Spleen (tissue), 13 donors: ENCODE data around the gene ZEB1. TPM values are rescaled to one million over a fixed set of nuclear protein-coding genes. Genes with fewer than 3 reads are reported as not detected.
A peak's percentile ranks its signal among the peaks of the same experiment; 100 is the strongest.

Experiments
- DNase-seq: peaks from one replicate; pipeline ENCODE4 v3.0.0-alpha.2; 2020
- H3K27ac ChIP-seq, 8 donors: fragments of 200-600 bp; sonication (generic) in 7 of 8; 1 replicate in 4 of 8; 2 replicates in 4 of 8; pipeline versions ENCODE4 v1.5.0 to v1.8.0; 2016 to 2021; ENCODE audit warnings: inconsistent platforms in 4 of 8, mild to moderate bottlenecking in 4 of 8, moderate library complexity in 1 of 8
- H3K27me3 ChIP-seq, 7 donors: fragments of 200-600 bp; sonication (generic) in 6 of 7; replicated peaks in 1 of 7; 1 replicate in 4 of 7; 2 replicates in 3 of 7; pipeline versions ENCODE4 v1.5.0 to v1.8.0; 2016 to 2021; ENCODE audit warnings: inconsistent platforms in 3 of 7, mild to moderate bottlenecking in 1 of 7
- H3K36me3 ChIP-seq, 6 donors: fragments of 200-600 bp; sonication (generic) in 5 of 6; 1 replicate in 4 of 6; 2 replicates in 2 of 6; pipeline versions ENCODE4 v1.5.0 to v1.8.0; 2016 to 2021; ENCODE audit warnings: inconsistent platforms in 2 of 6
- H3K4me1 ChIP-seq, 6 donors: fragments of 200-600 bp; sonication (generic) in 5 of 6; 1 replicate in 3 of 6; 2 replicates in 3 of 6; pipeline versions ENCODE4 v1.5.0 to v1.8.0; 2016 to 2021; ENCODE audit warnings: inconsistent platforms in 3 of 6
- H3K4me3 ChIP-seq, 8 donors: fragments of 200-600 bp; sonication (generic) in 7 of 8; 1 replicate in 4 of 8; 2 replicates in 4 of 8; pipeline versions ENCODE4 v1.5.0 to v1.8.0; 2016 to 2021; ENCODE audit warnings: inconsistent platforms in 4 of 8, mild to moderate bottlenecking in 4 of 8, moderate library complexity in 2 of 8
- H3K9me3 ChIP-seq, 8 donors: fragments of 200-600 bp; sonication (generic) in 7 of 8; 1 replicate in 4 of 8; 2 replicates in 4 of 8; pipeline versions ENCODE4 v1.5.0 to v1.8.0; 2016 to 2021; ENCODE audit warnings: inconsistent platforms in 4 of 8
- POLR2A ChIP-seq, 3 donors: fragments of 450-650 bp; IDR thresholded peaks; one replicate each; pipeline ENCODE4 v1.5.1; 2017; ENCODE audit warnings: antibody characterized with exemption in 3 of 3, mild to moderate bottlenecking in 1 of 3
- POLR2AphosphoS5 ChIP-seq, 3 donors: sonication (generic); formaldehyde crosslinking; IDR thresholded peaks; one replicate each; pipeline ENCODE4 v1.5.1; 2017; ENCODE audit warnings: antibody characterized with exemption in 3 of 3
- WGBS, 5 donors: extraction: QIAGEN DNeasy Blood & Tissue Kit in 3 of 5; methylation state at CpG; one replicate each; pipeline versions ENCODE4 v1.1.5 to v1.1.7; 2013 to 2018; 5-methylcytosine and 5-hydroxymethylcytosine counted together
- intact Hi-C: fragments of 100-400 bp; cut with DNase I; formaldehyde crosslinking; loops from one replicate; pipeline ENCODE4 v1.15.0; 2023; ENCODE audit warnings: low total_unique reads
- long read RNA-seq, 2 donors: transcript quantifications; one replicate each; lab custom pipeline, GENCODE V29; 2026
- polyA plus RNA-seq, 3 donors: library from polyadenylated mRNA; stranded (reverse); fragments of 200-250 nt; gene quantifications; one replicate each; pipeline ENCODE4 v1.2.1, GENCODE V29; 2013
- total RNA-seq, 7 donors: library from RNA; depleted of rRNA in 3 of 7; stranded (reverse); fragments of >200 nt in 3 of 7; fragmentation: NEBNext Ultra II Directional in 4 of 7; extraction: Animal tissue kit (Norgen Biotek cat#: 25700) in 4 of 7; gene quantifications; one replicate each; pipeline versions ENCODE4 v1.1.0 to v1.2.1, GENCODE V29; 2016 to 2021
- TF ChIP-seq, protein P1 (sequence below), 11 experiments: fragments of 200-600 bp in 7 of 11; fragments of 450-650 bp in 4 of 11; sonication (generic) in 4 of 11; IDR thresholded peaks in 8 of 11; conservative IDR thresholded peaks in 3 of 11; 1 replicate in 7 of 11; 2 replicates in 4 of 11; pipeline versions ENCODE4 v1.4.0 to v1.8.0; 2016 to 2021; ENCODE audit warnings: antibody characterized with exemption in 11 of 11, inconsistent platforms in 4 of 11, mild to moderate bottlenecking in 1 of 11
- donor health status: healthy with polysubstance abuse.
- donor health status: DM: no; HTN: no; CAD: no; lungs with moderate emphysema.
- donor health status: DM: no; HTN: no; CAD: no.
- donor health status: Bipolar disorder and iron deficiency.
- donor health status: healthy.
- donor health status: DM: no; HTN: no; CAD: no.
- donor health status: DM: yes; HTN: yes; CAD: no.

Gene ZEB1
- total RNA-seq = 10 to 100 TPM; 41.6 to 51.8 (median 46.0) TPM
- polyA plus RNA-seq = 1 to 10 TPM; 6.6 to 8.3 (median 6.8) TPM
- long read RNA-seq, donor 1, full-length matches to known transcripts = 4 of 14 reads
- long read RNA-seq, donor 1, partial matches to known transcripts = 10 of 14 reads
- long read RNA-seq, donor 1, other reads (novel, unspliced or antisense) = 0 of 14 reads
- long read RNA-seq, donor 2, full-length matches to known transcripts = 5 of 21 reads
- long read RNA-seq, donor 2, partial matches to known transcripts = 16 of 21 reads
- long read RNA-seq, donor 2, other reads (novel, unspliced or antisense) = 0 of 21 reads

DNA sequence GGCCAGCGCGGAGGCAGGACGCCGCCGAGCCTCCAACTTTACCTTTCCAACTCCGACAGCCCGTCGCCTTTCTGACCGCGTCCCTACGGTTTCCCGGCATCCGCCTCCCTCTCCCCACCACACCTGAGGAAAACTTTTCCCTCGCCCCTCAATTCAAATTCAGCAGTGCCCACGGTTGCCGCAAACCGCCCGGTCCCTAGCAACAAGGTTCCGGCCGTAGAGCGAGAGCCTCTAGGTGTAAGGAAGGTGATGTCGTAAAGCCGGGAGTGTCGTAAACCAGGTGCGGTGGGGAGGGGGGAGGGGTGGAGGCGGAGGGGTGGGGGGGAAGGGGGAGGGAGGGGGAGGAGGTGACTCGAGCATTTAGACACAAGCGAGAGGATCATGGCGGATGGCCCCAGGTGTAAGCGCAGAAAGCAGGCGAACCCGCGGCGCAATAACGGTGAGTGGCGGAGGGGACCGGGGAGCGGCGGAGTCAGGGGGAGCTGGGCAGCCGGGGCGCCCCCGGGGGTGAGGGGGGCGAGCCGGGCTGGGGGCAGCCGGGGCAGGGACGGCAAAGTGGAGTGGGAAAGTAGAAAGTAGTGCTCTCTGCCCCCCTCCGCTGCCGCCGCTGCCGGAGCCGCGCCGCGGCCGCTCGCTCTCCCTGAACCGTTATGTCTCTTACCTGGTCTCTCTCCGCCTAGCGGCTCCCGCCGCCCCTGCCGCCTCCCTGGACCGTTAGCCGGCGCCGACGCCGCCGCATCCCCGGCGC, at the start of gene ZEB1:
Gene ZEB1 (plus strand): TSS at position 363 of the 748 bp plus-strand sequence. CDS start 19 bp downstream, at position 382.
- TF ChIP-seq POLR2A (IDR thresholded peaks at IDR 0.05) (no peak), POLR2AphosphoS5 (IDR thresholded peaks at IDR 0.05) (peak; percentile 65 to 85 (median 78))
- TF ChIP-seq, protein P1, sequence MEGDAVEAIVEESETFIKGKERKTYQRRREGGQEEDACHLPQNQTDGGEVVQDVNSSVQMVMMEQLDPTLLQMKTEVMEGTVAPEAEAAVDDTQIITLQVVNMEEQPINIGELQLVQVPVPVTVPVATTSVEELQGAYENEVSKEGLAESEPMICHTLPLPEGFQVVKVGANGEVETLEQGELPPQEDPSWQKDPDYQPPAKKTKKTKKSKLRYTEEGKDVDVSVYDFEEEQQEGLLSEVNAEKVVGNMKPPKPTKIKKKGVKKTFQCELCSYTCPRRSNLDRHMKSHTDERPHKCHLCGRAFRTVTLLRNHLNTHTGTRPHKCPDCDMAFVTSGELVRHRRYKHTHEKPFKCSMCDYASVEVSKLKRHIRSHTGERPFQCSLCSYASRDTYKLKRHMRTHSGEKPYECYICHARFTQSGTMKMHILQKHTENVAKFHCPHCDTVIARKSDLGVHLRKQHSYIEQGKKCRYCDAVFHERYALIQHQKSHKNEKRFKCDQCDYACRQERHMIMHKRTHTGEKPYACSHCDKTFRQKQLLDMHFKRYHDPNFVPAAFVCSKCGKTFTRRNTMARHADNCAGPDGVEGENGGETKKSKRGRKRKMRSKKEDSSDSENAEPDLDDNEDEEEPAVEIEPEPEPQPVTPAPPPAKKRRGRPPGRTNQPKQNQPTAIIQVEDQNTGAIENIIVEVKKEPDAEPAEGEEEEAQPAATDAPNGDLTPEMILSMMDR (IDR thresholded peaks at IDR 0.05 in 8 of 11, conservative IDR thresholded peaks at IDR 0.05 in 3 of 11) = peak in 9 of 11 experiments; percentile 38 to 74 (median 59)
- 0 to 1% (median 0%) methylated on average over 56 to 69 of the region's 71 CpGs for WGBS, 5 donors
- intact Hi-C loops = loop anchor here (10.0 kb wide), 2 partner anchors 446 to 534 kb away; no protein-coding TSS in a partner anchor

DNA sequence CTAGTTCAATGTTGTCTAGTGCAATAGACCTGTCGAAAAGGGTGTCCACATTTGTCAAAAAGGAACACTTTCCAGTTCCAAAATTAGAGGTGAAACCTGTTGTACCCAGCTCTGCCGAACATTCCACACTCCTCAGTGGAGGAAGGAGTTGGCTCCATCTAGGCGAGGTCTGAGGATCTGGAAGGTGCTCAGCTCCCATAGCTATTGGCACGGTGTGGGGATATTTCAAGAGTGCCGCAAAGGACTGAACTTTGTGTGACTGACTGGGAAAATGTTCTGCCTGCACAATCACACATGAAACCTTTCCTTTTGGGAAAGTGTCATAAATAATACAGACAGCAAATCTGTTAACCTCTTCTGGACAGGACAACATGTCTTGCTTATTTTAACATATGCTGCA, 48.1 kb upstream of the ZEB1 start:
- H3K36me3 ChIP-seq = no peaks in the 10 kb centered on the region
- H3K27me3 ChIP-seq = no peaks in the 10 kb centered on the region
- peaks cover 0 to 14% (median 9%) of the 10 kb centered on the region in 8 donors for H3K9me3 ChIP-seq
- DNase-seq = no peak
- intact Hi-C loops = no loop called here
- 92 to 99% (median 95%) methylated on average over 5 of the region's 5 CpGs for WGBS, 5 donors
- H3K4me3 ChIP-seq = no peak overlapping the region
- no peak overlapping the region for H3K27ac ChIP-seq
- TF ChIP-seq POLR2AphosphoS5 (IDR thresholded peaks at IDR 0.05) (no peak), POLR2A (IDR thresholded peaks at IDR 0.05) (no peak)
- TF ChIP-seq, protein P1 (IDR thresholded peaks at IDR 0.05 in 8 of 11, conservative IDR thresholded peaks at IDR 0.05 in 3 of 11) = no peak
- H3K4me1 ChIP-seq = no peaks in the 10 kb centered on the region

More for the DNA sequence above, at the start of gene ZEB1:
- Histone ChIP-seq H3K4me1 (peaks cover 8 to 54% (median 37%) of the 10 kb centered on the region in 6 donors), H3K27ac (peak within 1 kb of the TSS; percentile 93 to 99 (median 98)), H3K9me3 (no peaks in the 10 kb centered on the region), H3K4me3 (peak within 1 kb of the TSS; percentile 59 to 95 (median 88)), H3K36me3 (no peaks in the 10 kb centered on the region), H3K27me3 (peaks cover 0 to 22% (median 0%) of the 10 kb centered on the region in 7 donors)
- peak; percentile 96 for DNase-seq

DNA sequence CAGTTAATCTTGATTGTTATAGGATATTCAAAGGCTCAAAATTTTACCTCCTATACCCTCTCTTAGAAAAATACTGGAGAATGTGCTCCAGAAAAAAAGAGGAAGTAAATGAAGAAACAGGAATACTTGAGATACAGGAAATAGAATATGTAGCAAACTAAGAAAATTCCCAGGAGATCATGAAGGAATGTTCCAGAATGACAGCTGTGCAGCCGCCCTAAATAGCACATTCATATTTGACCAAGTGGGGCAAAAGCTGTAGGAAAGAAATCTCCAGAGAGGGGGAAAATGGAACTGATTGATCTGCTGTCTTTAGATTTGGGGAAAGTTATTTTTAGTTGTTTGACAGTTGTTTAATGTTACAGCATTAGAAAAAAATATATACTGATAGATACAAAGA, 46.2 kb upstream of the ZEB1 start:
- WGBS, 5 donors = 74 to 84% (median 76%) methylated on average over 1 of the region's 1 CpG
- DNase-seq = no peak
- Histone ChIP-seq H3K27me3 (no peaks in the 10 kb centered on the region), H3K4me1 (no peaks in the 10 kb centered on the region), H3K4me3 (no peak overlapping the region), H3K9me3 (peaks cover 0 to 14% (median 9%) of the 10 kb centered on the region in 8 donors), H3K27ac (no peak overlapping the region), H3K36me3 (no peaks in the 10 kb centered on the region)
- no peak for TF ChIP-seq POLR2AphosphoS5 (IDR thresholded peaks at IDR 0.05)
- TF ChIP-seq, protein P1 (IDR thresholded peaks at IDR 0.05 in 8 of 11, conservative IDR thresholded peaks at IDR 0.05 in 3 of 11) = no peak
- TF ChIP-seq POLR2A (IDR thresholded peaks at IDR 0.05) = no peak
- intact Hi-C loops = no loop called here

DNA sequence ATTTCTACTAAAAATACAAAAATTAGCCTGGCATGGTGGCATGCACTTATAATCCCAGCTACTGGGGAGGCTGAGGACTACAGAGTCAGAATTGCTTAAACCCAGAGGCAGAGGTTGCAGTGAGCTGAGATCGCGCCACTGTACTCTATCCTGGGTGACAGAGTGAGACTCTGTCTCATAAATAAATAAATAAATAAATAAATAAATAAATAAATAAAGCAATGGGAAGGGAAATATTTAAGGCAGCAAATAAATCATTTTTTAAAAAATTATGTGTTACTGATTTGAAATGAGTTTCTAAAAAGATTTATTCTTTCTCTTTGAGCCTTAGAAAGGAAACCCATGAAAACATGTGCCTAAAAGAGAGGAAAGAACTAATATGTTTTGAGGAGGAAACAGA, 45.2 kb upstream of the ZEB1 start:
- Histone ChIP-seq H3K27me3 (no peaks in the 10 kb centered on the region), H3K27ac (no peak overlapping the region), H3K4me1 (no peaks in the 10 kb centered on the region), H3K4me3 (no peak overlapping the region), H3K9me3 (peaks cover 0 to 14% (median 9%) of the 10 kb centered on the region in 8 donors), H3K36me3 (no peaks in the 10 kb centered on the region)
- 95 to 100% (median 100%) methylated on average over 2 of the region's 2 CpGs for WGBS, 5 donors
- TF ChIP-seq POLR2A (IDR thresholded peaks at IDR 0.05) = no peak
- no peak for TF ChIP-seq POLR2AphosphoS5 (IDR thresholded peaks at IDR 0.05)
- TF ChIP-seq, protein P1 (IDR thresholded peaks at IDR 0.05 in 8 of 11, conservative IDR thresholded peaks at IDR 0.05 in 3 of 11) = no peak
- intact Hi-C loops = no loop called here
- no peak for DNase-seq
